Measurements from ENCODE around the gene OR5B21.

The OR5B21 gene

GRCh38 chr11:58495906-58496305 is 12.0 kb downstream of the OR5B21 start:
- DNase-seq (ENCODE audit: low read depth): no peak
- no peak overlapping the region for H3K4me3 ChIP-seq (ENCODE audit: low read depth, low read length)

GRCh38 chr11:58494101-58494500 is 13.8 kb downstream of the OR5B21 start:
- no peak overlapping the region for H3K4me3 ChIP-seq (ENCODE audit: low read depth, low read length)
- DNase-seq (ENCODE audit: low read depth): no peak

GRCh38 chr11:58493676-58494075 is 14.2 kb downstream of the OR5B21 start:
- H3K4me3 ChIP-seq (ENCODE audit: low read depth, low read length): no peak overlapping the region
- no peak for DNase-seq (ENCODE audit: low read depth)

GRCh38 chr11:58490827-58491226 is 17.1 kb downstream of the OR5B21 start:
- no peak for DNase-seq (ENCODE audit: low read depth)
- no peak overlapping the region for H3K4me3 ChIP-seq (ENCODE audit: low read depth, low read length)

GRCh38 chr11:58487170-58487569 is 20.7 kb downstream of the OR5B21 start:
- H3K4me3 ChIP-seq (ENCODE audit: low read depth, low read length): no peak overlapping the region
- DNase-seq (ENCODE audit: low read depth): no peak

GRCh38 chr11:58485961-58486360 is 21.9 kb downstream of the OR5B21 start:
- H3K4me3 ChIP-seq (ENCODE audit: low read depth, low read length): no peak overlapping the region
- DNase-seq (ENCODE audit: low read depth): no peak

- no peak for DNase-seq (ENCODE audit: low read depth)
- no peak overlapping the region for H3K4me3 ChIP-seq (ENCODE audit: low read depth, low read length)
Measured at GRCh38 chr11:58471892-58472291, 36.0 kb downstream of the OR5B21 start.

GRCh38 chr11:58466293-58466692 is 41.6 kb downstream of the OR5B21 start:
- DNase-seq (ENCODE audit: low read depth): no peak
- no peak overlapping the region for H3K4me3 ChIP-seq (ENCODE audit: low read depth, low read length)

- DNase-seq (ENCODE audit: low read depth): no peak
- no peak overlapping the region for H3K4me3 ChIP-seq (ENCODE audit: low read depth, low read length)
Measured at GRCh38 chr11:58465690-58466089, 42.2 kb downstream of the OR5B21 start.

All from skeletal muscle cell (primary cell).